GM18505 (cell line): Measurements from ENCODE around the gene HSF5.

Experiments
- ATAC-seq: cut with Tn5 transposase; IDR thresholded peaks from one replicate; pipeline ENCODE4 v1.9.1; 2021; ENCODE audit not compliant: unreplicated experiment
- POLR2A ChIP-seq: IDR thresholded peaks from 4 replicates; pipeline ENCODE4 v1.6.1; 2011; ENCODE audit warnings: borderline replicate concordance; ENCODE audit not compliant: insufficient read depth, insufficient read length; ENCODE audit errors: extremely low read depth

HSF5 gene, protein sequence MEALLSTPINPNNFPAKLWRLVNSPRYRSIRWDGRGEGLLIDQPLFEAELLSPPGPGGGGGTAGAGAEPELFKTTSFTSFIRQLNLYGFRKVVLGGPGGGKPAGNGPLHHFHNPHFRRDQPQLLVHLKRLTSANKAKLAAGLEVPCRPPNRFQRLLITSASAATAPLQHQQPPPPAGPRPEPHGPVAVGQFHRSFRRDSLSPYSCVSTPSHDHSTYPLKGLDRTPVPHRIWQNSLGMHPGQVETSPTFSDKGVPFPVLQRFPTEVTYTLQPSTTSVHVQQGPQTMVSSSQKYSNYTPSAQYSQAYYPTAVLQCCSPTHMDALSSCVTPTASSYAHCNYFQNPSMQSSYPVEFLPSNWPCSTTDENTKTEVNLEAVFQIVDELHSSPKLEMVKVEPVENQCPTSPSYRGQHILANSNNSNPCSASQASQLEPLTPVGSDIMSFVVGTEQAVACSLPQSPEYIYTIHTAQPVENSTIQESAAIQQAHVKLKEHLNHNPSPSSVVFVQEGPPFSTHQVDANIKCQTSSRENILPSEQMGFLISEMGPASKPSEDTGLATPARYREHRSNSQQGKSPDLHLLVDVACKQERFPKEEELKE

DNA sequence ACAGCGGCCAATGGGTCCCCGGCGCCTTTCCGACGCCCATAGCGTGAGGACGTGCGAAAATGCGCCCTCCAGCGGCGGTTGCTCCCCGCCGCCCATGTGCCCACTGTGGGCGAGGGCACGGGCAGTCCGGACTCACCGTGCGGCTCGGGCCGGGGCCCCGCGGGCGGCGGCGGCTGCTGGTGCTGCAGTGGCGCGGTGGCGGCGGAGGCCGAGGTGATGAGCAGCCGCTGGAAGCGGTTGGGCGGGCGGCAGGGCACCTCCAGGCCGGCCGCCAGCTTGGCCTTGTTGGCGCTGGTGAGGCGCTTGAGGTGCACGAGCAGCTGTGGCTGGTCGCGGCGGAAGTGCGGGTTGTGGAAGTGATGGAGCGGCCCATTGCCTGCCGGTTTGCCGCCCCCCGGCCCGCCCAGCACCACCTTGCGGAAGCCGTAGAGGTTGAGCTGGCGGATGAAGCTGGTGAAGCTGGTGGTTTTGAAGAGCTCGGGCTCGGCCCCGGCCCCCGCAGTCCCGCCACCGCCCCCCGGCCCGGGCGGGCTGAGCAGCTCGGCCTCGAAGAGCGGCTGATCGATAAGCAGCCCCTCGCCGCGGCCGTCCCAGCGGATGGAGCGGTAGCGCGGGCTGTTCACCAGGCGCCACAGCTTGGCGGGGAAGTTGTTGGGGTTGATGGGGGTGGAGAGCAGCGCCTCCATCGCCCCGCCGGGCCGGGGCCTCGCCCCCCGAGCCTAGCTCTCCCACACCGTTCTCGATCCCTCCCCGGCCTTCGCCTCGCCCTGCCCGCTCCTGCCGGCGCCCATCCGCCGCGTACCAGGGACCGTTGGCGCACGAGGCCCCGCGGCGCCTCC is at the start of gene HSF5:
TSS of gene HSF5 (minus strand) at position 820 of the 839 bp plus-strand sequence. CDS start at position 686, 134 bp downstream.
- TF ChIP-seq POLR2A, result no peak
- ATAC-seq, result no peak

DNA sequence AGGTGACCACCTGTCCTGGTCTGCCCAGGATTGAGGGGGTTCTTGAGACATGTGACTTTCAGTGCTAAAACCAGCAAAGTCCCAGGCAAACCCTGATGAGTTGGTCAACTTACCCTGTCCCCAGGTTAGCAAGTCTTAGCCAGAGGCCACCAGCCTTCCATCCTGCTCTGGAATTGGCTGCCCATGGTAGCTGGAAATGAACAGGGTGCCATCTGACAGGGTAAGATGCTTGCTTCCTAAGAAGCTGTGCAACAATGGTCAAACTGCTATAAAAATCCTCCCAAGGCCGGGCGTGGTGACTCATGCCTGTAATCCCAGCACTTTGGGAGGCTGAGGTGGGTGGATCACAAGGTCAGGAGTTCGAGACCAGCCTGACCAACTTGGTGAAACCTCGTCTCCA is 49.1 kb upstream of the HSF5 start:
- TF ChIP-seq POLR2A, result no peak
- no peak for ATAC-seq

DNA sequence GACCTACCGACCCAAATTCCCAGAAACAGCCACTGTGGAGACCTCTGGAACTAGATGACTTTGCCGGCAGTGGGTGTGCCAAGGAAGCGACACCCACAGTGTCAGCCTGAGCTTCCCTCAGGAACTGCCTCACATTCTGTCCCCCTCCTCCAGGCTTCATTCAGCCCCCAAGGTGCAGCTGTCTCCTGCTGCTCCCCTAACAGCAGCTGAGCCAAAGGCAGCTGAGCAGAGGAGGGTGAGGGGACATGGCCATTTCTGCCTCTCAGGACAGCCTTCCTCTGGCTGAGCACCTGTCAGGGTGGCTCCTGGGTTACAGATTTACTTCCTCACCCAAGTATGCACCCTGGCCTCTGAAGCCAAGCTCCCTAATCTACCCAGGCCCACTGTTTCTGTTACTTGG is 48.3 kb upstream of the HSF5 start:
- no peak for ATAC-seq
- TF ChIP-seq POLR2A, result no peak

DNA sequence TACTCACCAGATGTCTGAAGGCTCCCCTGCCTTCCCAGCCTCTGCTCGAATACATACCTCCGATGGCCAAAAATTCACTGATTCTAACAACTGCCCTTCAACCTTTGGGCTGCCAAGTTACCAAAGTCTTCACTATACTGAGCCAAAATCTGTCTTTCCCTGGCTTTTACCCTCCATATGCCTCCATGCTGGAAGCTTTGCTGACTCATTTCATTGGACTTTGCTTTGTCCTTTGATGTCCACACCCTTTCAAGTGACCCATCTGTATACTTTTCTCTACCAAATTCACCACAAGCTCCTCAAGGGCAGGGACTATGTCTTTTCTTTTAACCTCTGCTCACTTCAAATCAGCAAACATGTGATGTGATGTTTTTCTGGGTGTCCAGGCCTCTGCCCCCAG is 47.2 kb upstream of the HSF5 start:
- no peak for TF ChIP-seq POLR2A
- no peak for ATAC-seq

DNA sequence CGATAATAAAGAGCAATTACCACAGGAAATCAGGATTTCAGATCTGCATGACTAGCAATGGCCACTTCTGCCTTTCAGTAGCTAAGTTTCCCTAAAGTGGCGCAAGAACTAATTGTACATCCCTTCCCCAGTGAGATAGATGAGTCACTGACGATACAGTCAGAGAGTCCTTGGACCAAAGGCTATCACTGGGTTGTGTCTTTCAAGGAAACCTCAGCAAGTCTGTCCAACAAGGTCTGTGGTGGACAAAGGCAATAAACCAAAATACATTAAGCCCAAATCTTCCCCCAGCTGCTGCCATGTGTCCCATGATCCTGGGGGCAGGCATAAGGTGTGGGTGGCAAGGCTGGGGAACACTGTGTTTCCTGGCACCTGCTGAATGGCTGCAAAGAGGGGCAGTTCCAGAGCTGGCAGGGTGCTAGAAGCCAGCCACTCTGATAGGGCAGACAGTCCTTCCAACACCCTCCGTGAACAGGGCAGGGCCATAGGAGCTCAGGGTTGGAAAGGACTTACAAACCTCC is 46.8 kb upstream of the HSF5 start:
- no peak for TF ChIP-seq POLR2A
- ATAC-seq, result no peak

DNA sequence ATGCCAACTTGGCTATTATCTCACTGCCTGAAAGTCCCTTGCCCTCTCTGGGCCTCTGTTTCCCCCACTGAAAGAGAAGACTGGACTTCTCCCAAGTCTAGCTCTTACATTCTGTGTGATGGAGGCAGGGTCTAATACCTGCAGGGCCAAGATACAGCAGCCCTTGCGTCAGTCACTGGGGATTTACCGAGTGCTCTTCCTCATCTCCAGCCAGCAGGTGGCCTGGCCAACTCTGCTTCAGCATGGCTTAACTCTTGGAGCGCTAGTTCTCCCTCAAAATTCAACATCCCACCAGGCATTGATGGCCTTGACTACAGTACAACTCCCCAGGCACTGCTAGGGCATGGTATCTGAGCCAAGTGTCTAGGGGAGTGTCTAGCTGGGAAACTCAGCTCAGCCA is 46.1 kb upstream of the HSF5 start:
- no peak for ATAC-seq
- TF ChIP-seq POLR2A, result no peak

DNA sequence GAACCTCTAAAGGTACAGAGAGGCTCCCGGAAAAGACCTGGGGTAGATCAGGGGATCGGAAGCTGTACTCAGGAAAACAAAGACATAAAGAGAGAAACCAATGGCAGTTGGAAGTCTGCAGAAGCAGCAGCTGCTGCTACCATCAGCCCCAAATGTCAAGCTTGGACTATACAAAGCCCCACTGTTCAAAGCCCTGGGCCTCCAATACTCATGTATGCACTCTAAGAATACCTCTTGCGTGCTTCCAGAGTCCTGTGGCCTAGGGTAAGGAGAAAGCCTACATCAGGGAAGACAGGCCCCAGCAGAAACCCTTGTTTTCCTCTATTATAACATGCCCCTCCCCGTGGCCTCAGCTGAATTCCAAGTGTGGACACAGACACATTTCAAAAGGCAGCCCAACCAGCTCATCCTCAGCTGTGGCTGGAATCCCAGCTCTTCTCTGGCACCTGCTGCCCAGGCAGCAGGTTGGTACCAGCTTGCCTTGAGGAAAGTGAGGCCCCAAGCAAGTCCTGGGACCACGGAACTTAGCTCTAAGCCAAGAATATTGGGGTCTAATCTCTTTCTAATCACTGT is 45.5 kb upstream of the HSF5 start:
- no peak for ATAC-seq
- no peak for TF ChIP-seq POLR2A

DNA sequence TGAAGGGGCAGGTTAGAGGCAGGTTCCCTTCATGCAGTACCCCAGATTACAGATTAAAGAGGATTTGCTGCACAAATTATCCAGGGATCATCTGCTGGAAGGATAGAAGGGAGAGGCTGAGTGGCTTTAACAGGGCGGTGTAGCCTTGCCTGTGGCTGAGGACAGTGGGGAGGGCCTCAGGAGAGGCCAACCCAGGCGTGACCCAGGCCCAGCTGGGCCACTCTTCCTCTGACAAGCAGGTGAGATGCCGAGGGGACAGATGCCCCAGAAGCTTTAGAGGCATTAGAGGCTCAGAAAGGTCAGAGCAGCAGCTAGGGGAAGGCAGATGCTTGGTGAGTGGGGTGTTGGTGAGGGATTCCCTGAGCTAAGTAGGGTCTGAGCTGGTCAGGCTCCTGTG is 44.3 kb upstream of the HSF5 start:
- ATAC-seq, result no peak
- no peak for TF ChIP-seq POLR2A

DNA sequence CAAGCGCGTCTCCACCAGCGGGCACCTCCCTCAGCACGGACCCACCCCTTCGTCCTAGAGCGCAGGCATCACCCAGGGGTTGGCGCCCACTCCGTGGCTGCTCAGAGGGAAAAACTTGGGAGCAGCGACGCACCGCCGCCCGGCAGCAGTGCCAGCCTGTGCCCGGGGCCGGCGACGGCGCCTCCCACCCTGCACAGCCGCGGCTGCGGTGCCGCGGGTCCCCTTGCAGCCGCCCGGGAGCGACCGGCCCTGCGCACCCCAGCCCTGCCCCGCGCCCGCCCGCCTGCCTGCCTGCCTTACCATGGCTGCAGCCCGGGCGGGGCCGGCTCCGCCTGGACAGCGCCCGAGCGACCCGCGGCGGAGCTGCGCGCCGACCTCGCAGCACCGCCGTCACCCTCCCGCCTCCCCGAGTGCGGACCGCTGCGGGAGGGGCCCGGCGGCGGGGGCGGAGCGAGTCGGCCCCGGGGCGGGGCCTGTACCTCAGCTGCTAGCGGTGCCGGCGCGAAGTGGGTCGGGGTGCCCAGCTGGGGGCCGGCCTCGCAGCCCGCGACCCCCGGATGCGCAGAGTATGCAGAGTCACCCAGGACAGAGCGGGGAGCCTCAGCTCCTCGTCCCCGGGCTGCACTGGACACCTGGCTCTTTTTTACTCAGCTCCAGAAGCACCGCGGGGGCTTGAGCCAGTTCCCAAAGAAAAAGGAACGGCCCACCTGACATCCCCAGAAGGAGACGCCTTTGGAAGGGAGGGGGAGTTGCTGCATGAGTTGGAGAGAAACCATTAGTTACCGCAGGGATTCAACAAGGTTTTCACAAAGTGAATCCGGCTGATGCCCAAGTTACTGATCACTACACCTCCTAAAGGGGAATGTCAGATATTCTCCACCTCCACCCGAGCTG is 43.7 kb upstream of the HSF5 start:
- no peak for ATAC-seq
- no peak for TF ChIP-seq POLR2A

DNA sequence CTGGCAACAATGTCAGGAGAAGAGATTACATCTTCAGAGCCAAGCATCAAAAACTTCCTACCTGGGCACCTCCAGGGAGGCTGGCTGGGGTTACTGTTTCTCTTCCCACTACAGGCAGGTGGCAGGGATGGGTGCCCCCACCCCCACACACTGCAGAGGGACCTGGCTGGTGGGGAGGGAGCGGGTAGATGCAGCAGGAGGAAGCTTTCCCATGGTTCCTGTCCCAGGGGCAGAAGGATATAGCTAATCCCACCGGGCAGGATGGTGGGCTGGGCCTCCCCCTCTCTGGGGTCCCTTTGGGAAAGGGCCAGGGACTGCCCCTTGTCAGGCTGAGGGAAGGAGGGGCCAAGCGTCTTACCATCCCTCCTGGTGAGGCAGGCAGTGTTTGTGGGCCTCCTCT is 42.9 kb upstream of the HSF5 start:
- no peak for TF ChIP-seq POLR2A
- ATAC-seq, result no peak

DNA sequence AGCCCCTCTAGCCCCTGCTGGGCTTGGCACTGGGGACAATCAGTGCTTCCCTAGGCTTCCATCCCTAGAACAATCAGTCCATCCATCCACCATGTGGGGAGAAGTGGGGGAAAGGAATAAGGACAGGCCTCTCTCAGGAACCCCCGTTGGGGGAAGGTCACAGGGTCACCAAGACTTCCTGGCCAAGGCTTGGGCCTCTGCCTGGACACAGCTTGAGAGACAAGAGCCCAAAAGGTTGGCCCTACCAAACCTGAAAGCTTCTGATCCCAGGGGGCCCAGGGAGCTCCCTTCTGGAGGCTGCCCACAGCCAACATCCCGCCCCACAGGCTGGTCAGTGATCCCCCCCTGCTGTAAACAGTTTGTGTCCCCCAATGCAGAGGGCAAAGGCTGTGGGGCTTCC is 42.4 kb upstream of the HSF5 start:
- TF ChIP-seq POLR2A, result no peak
- ATAC-seq, result no peak

DNA sequence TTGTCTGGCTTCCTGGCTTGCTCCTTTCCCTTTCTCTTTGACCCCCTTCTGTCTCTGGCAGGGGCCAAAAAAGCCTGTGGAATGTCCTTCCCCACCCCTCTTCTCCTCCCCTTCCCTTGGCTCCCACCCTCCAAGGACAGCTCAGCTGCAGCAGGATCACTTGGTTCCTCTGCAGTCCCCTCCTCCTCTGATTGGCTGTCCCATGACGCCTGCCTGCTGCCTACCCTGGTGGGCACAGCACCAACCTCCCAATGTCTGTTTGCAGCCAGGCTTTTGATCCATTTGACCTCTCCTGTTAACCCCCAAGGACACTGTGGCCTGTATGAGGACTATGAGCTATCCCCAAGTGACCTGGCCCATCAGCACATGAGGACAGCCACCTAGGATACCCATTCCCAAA is 41.1 kb upstream of the HSF5 start:
- TF ChIP-seq POLR2A, result no peak
- ATAC-seq, result no peak

DNA sequence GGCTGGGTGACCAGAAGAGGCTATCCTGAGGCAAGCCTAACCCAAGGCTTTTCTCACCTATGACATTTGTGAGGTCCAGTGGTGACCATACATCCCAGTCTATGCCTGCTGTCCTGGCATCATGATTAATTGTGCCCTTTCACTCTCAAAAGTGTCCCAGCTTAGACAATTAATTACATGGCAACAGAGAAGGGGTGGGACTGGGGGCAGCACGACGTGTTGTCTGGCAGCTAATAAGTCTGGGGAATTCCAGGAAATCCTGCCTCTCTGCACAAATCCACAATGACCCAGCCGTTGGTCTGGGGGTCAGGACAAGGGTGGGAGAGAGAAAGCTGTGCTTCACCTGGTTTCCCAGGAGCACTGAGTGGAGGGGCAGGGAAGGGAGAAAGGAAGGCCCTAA is 40.2 kb upstream of the HSF5 start:
- ATAC-seq, result no peak
- TF ChIP-seq POLR2A, result no peak

DNA sequence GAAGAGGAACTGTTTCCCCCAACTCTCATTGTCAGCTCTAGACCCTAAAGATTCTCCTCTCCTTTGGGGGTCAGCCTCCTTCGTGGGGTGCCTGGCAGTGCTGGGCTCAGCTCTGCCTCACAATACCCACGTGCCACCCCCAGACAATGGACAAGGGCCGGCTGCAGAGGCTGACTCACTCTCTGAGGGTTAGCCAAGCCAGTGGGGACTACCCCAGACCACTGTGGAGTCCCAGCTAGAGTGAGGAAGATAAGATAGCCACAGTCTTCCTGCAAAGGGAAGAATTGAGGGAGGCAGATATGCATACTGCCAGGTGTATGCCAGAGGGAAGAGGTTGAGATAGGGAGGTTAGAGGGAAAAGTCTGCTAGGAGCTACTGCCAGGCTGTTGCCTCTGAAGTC is 39.7 kb upstream of the HSF5 start:
- no peak for ATAC-seq
- no peak for TF ChIP-seq POLR2A
